ENCODE results near the gene ANK3. TPM values are rescaled to one million over a fixed set of nuclear protein-coding genes. Genes with fewer than 3 reads are reported as not detected.

The ANK3 gene
- polyA plus RNA-seq, 3 donors: not detected

- no peak overlapping the region for H2AFZ ChIP-seq (ENCODE audit: insufficient read depth, low read depth, low read length, poor library complexity, severe bottlenecking)
- no peak overlapping the region for H3K4me3 ChIP-seq (replicated peaks in 1 of 3; ENCODE audit: low read depth in 2 of 3, low read length in 3 of 3)
- H3K4me1 ChIP-seq (ENCODE audit: control insufficient read depth in 1 of 2, insufficient read depth in 2 of 2, low read length in 2 of 2): peaks cover 0 to 2% of the 10 kb centered on the region in 2 donors
- H3K4me3 Mint-ChIP-seq: no peak overlapping the region
- WGBS (ENCODE audit: insufficient coverage): no CpG with 5 or more reads among the region's 1 CpG
- H3K27ac ChIP-seq (ENCODE audit: low read depth in 1 of 2, low read length in 2 of 2): no peak overlapping the region
- no peaks in the 10 kb centered on the region for H3K36me3 ChIP-seq (replicated peaks in 1 of 2; ENCODE audit: control insufficient read depth in 1 of 2, insufficient read depth in 2 of 2, low read length in 2 of 2)
- H3K9me3 ChIP-seq (replicated peaks in 1 of 2; ENCODE audit: control insufficient read depth in 1 of 2, insufficient read depth in 1 of 2, low read length in 2 of 2): no peaks in the 10 kb centered on the region
- H3K27me3 Mint-ChIP-seq (ENCODE audit: low read depth in 3 of 3): peaks cover 0 to 1% (median 0%) of the 10 kb centered on the region in 3 donors
- no peak for DNase-seq
- no peaks in the 10 kb centered on the region for H3K79me2 ChIP-seq (ENCODE audit: insufficient read depth, low read length)
- H3K4me2 ChIP-seq (replicated peaks; ENCODE audit: extremely low read depth, low read length, poor library complexity, severe bottlenecking): no peak overlapping the region
- intact Hi-C loops (cut with micrococcal nuclease): no loop called here
- TF ChIP-seq, protein P1, sequence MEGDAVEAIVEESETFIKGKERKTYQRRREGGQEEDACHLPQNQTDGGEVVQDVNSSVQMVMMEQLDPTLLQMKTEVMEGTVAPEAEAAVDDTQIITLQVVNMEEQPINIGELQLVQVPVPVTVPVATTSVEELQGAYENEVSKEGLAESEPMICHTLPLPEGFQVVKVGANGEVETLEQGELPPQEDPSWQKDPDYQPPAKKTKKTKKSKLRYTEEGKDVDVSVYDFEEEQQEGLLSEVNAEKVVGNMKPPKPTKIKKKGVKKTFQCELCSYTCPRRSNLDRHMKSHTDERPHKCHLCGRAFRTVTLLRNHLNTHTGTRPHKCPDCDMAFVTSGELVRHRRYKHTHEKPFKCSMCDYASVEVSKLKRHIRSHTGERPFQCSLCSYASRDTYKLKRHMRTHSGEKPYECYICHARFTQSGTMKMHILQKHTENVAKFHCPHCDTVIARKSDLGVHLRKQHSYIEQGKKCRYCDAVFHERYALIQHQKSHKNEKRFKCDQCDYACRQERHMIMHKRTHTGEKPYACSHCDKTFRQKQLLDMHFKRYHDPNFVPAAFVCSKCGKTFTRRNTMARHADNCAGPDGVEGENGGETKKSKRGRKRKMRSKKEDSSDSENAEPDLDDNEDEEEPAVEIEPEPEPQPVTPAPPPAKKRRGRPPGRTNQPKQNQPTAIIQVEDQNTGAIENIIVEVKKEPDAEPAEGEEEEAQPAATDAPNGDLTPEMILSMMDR (IDR thresholded peaks at IDR 0.05): no peak
- no peaks in the 10 kb centered on the region for H3K27me3 ChIP-seq (ENCODE audit: control insufficient read depth in 2 of 2, insufficient read depth in 2 of 2, low read length in 2 of 2)
- H3K27ac Mint-ChIP-seq: no peak overlapping the region
- H3K36me3 Mint-ChIP-seq: no peaks in the 10 kb centered on the region
- no peaks in the 10 kb centered on the region for H4K20me1 ChIP-seq (ENCODE audit: insufficient read depth, low read length)
- H3K4me1 Mint-ChIP-seq: peaks cover 8% of the 10 kb centered on the region
- peaks cover 0 to 2% (median 0%) of the 10 kb centered on the region in 7 donors for H3K9me3 Mint-ChIP-seq
- H3K9ac ChIP-seq (ENCODE audit: insufficient read depth, low read length, poor library complexity, severe bottlenecking): no peak overlapping the region
Measured at GRCh38 chr10:60423920-60424319, 34.2 kb upstream of the ANK3 start.

- Histone ChIP-seq H3K27ac (ENCODE audit: low read depth in 1 of 2, low read length in 2 of 2) (no peak overlapping the region), H3K79me2 (ENCODE audit: insufficient read depth, low read length) (no peaks in the 10 kb centered on the region), H3K4me2 (replicated peaks; ENCODE audit: extremely low read depth, low read length, poor library complexity, severe bottlenecking) (no peak overlapping the region), H4K20me1 (ENCODE audit: insufficient read depth, low read length) (no peaks in the 10 kb centered on the region), H2AFZ (ENCODE audit: insufficient read depth, low read depth, low read length, poor library complexity, severe bottlenecking) (no peak overlapping the region), H3K27me3 (ENCODE audit: control insufficient read depth in 2 of 2, insufficient read depth in 2 of 2, low read length in 2 of 2) (no peaks in the 10 kb centered on the region), H3K9ac (ENCODE audit: insufficient read depth, low read length, poor library complexity, severe bottlenecking) (no peak overlapping the region), H3K4me1 (ENCODE audit: control insufficient read depth in 1 of 2, insufficient read depth in 2 of 2, low read length in 2 of 2) (peaks cover 0 to 2% of the 10 kb centered on the region in 2 donors), H3K36me3 (replicated peaks in 1 of 2; ENCODE audit: control insufficient read depth in 1 of 2, insufficient read depth in 2 of 2, low read length in 2 of 2) (no peaks in the 10 kb centered on the region), H3K4me3 (replicated peaks in 1 of 3; ENCODE audit: low read depth in 2 of 3, low read length in 3 of 3) (no peak overlapping the region), H3K9me3 (replicated peaks in 1 of 2; ENCODE audit: control insufficient read depth in 1 of 2, insufficient read depth in 1 of 2, low read length in 2 of 2) (no peaks in the 10 kb centered on the region)
- H3K27me3 Mint-ChIP-seq (ENCODE audit: low read depth in 3 of 3): no peaks in the 10 kb centered on the region
- H3K27ac Mint-ChIP-seq: no peak overlapping the region
- no CpG with 5 or more reads among the region's 5 CpGs for WGBS (ENCODE audit: insufficient coverage)
- TF ChIP-seq, protein P1 (IDR thresholded peaks at IDR 0.05): no peak
- H3K36me3 Mint-ChIP-seq: no peaks in the 10 kb centered on the region
- intact Hi-C loops (cut with micrococcal nuclease): no loop called here
- no peak overlapping the region for H3K4me3 Mint-ChIP-seq
- H3K4me1 Mint-ChIP-seq: peaks cover 8% of the 10 kb centered on the region
- DNase-seq: no peak
- peaks cover 0 to 2% (median 0%) of the 10 kb centered on the region in 7 donors for H3K9me3 Mint-ChIP-seq
Measured at GRCh38 chr10:60422809-60423208, 33.1 kb upstream of the ANK3 start.

Measured in CD14-positive monocyte (primary cell).